GOT3 (cell line): ENCODE results near the gene WSCD2.

Source experiments
- DNase-seq: peaks from one replicate; lab custom pipeline; 2025; ENCODE audit warnings: mixed read lengths; lab: John Stamatoyannopoulos, UW

Gene WSCD2

DNA sequence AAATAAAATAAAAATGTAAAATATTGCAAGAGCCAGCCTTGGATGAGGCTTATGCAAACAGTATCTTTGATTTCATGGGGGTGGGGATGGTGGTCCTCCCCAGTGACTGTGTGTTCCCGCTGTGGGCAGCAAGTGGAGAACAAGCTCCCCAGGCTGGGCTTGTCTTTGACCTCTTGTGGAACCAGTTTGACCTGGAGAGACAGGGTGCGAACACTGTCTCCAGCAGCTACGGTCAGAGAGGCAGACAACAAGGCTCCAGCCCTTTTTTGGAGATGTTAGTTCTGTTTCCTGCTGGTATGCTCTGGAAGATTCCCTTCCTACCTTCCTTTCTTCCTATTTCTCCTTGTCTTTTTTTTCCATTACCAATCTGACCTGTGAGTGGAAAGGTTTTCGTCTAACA lies 21.8 kb upstream of the WSCD2 start:
- no peak for DNase-seq

DNA sequence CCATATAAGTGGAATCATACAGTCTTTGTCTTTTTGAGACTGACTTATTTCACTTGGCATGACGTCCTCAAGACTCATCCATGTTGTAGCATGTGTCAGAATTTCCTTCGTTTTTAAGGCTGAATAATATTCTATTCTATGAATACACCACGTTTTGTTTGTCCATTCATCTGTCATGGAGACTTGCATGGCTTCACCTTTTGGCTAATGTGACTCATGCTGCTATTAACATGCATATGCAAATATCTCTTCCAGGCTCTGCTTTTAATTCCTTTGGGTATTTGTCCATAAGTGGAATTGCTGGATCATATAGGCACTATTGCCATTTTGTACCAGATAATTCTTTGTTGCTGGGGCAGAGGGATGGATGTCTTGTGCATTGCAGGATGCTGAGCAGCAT lies 19.6 kb upstream of the WSCD2 start:
- no peak for DNase-seq

DNA sequence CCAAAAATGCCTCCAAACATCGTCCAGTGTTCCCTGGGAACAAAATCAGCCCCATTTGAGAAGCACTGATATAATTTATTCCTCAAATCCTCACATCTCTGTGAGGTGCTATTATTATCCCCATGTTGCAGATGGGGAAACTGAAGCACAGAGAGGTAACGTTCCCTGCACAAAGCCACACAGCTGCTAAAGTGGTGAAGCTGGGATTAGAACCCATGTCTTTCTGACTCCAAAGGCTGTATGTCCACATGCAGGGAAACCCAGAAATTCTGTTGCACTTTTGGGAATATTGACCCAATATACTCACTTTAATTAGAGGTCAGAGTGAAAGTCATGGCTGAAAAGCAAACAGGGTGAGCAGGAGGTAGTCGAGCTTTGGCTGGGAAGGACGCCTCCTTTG lies 19.1 kb upstream of the WSCD2 start:
- DNase-seq: no peak

DNA sequence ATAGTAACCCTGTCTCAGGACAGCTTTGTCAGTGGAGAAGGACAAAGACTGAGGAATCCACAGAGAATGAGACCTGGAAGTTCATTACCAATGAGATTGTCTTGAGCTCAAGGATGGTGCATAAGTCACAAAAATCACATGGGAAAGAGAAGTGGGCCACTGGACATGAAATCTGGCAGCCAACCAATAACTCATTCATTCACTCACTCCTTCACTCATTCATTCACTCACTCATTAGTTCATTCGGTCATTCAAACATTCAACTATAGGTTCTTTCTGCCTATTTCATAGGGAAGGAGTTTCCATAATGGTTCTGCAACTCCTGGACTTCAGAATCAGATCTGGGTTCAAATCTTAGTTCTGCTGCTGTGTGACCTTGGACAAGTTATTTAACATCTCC lies 18.2 kb upstream of the WSCD2 start:
- no peak for DNase-seq

GRCh38 chr12:108112832-108113556 lies 16.1 kb upstream of the WSCD2 start:
- DNase-seq: no peak

GRCh38 chr12:108115123-108116121 lies 13.7 kb upstream of the WSCD2 start:
- no peak for DNase-seq

GRCh38 chr12:108116254-108116653 lies 12.8 kb upstream of the WSCD2 start:
- DNase-seq: no peak

GRCh38 chr12:108116699-108117098 lies 12.4 kb upstream of the WSCD2 start:
- no peak for DNase-seq

- DNase-seq: no peak
Observed at GRCh38 chr12:108117163-108117849, 11.8 kb upstream of the WSCD2 start.

DNA sequence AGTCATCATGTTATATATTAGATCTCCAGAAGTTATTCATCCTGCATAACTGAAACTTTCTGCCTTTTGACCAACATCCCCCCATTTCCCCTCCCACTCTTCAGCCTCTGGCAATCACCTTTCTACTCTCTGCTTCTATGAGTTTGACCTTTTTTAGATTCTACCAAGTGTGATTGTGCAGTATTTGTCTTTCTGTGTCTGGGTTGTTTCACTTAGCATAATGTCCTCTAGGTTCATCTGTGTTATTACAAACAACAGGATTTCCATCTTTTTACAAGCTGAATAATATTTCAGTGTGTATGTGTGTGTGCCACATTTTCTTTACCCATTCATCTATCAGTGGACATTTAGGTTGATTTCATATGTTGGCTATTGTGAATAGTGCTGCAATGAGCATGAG lies 11.2 kb upstream of the WSCD2 start:
- no peak for DNase-seq

GRCh38 chr12:108119126-108119973 lies 9.7 kb upstream of the WSCD2 start:
- DNase-seq: no peak

GRCh38 chr12:108119974-108120862 lies 8.9 kb upstream of the WSCD2 start:
- no peak for DNase-seq

GRCh38 chr12:108120863-108121165 lies 8.3 kb upstream of the WSCD2 start:
- no peak for DNase-seq

DNA sequence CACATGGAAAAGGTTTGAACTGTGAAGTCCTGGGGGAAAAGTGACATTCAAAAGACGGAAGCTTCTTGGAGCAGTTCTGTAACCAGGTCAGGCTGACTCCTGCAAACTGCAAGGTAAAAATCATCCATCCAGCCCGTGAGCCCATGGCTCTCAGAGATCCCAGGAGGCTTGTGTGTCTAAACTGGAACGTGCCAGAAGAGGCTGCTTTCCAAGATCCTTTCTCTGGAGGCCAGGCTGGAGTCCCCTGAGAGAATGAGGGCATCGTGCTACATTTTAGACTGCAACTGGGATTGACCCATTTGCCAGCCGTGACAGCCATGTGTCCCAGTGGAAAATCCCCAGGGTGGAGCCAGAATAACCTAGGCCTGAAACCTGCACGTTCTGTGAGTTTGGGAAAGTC lies 7.8 kb upstream of the WSCD2 start:
- no peak for DNase-seq

GRCh38 chr12:108121728-108122471 lies 7.2 kb upstream of the WSCD2 start:
- no peak for DNase-seq

GRCh38 chr12:108122644-108123043 lies 6.4 kb upstream of the WSCD2 start:
- no peak for DNase-seq

DNA sequence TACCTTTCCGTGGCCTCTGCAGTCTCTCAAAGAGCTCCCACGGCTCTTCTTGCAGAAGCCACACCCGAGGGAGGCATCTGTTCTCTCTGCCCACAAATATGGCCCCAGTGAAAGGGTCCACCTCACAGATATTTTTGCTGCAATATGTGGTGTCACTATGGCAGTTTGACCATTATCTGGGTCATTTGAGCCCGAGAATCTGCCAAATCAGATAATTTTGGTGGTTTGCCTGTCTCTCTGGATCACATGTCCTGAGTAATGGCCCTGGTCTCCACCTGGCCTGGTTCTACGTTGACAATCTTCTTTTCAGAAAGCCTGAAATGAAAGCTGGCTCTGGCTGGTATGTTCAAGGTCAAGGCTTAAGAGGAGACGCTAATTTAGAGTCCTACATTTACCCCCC lies 5.7 kb upstream of the WSCD2 start:
- DNase-seq: no peak

DNA sequence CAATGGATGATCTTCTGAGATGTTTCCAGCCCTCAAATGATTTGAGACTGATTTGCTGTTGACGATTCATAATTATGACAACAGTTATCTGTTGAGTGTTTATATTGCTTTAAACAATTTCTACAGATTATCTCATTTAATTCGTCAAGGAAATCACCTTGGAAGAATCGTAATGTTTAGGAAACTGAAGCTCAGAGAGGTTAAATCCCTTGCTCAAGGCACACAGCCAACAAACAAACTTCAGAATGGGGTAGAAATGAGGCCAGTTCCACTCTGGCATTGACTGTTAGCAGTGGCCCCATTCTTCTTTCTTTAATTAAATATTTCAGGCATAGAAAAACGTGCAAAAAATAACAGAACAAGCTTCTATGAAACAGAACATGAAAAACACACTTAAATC lies 4.0 kb upstream of the WSCD2 start:
- DNase-seq: no peak

DNA sequence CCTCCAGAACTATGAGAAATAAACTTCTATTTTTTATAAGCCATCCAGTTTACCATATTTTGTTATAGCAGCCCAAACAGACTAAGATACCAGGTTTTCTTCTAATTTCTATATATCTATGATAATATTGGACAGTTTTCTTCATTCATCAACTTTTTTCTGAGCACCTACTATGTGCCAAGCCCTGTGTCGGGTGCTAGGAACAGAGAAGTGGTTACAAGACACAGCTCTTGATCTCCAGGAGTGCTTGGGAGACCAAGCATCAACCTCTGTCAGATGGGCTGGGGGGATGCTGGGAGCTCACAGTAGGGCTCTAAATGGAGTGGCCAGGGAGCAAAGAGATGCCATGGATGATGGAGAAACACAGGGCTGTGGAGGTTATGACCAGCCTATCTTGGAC lies 2.9 kb upstream of the WSCD2 start:
- DNase-seq: no peak

- DNase-seq: no peak
Observed at GRCh38 chr12:108126990-108127501, 2.0 kb upstream of the WSCD2 start.
